Stimulated activated CD8-positive, alpha-beta memory T cell treated with anti-CD3 and anti-CD28 coated beads, Interleukin-15, amount 100 ng/mL, for 48 hours (primary cell): ENCODE data around the gene DUOX1.

Source experiments
- DNase-seq, 2 donors: peaks; one replicate each; pipeline ENCODE4 v3.0.0-alpha.2; 2020; ENCODE audit warnings: low read depth in 2 of 2

The DUOX1 gene

GRCh38 chr15:45143946-45144345 is 14.2 kb downstream of the DUOX1 start:
- DNase-seq: no peak

GRCh38 chr15:45144775-45145174 is 15.0 kb downstream of the DUOX1 start:
- DNase-seq: no peak

GRCh38 chr15:45146405-45146804 is 16.6 kb downstream of the DUOX1 start:
- no peak for DNase-seq

- no peak for DNase-seq
Measured at GRCh38 chr15:45147606-45148005, 17.8 kb downstream of the DUOX1 start.

GRCh38 chr15:45148076-45149059 is 18.6 kb downstream of the DUOX1 start:
- no peak for DNase-seq

- DNase-seq: no peak
Measured at GRCh38 chr15:45149060-45149459, 19.3 kb downstream of the DUOX1 start.

- DNase-seq: no peak
Measured at GRCh38 chr15:45150481-45150880, 20.7 kb downstream of the DUOX1 start.

GRCh38 chr15:45150997-45151396 is 21.2 kb downstream of the DUOX1 start:
- DNase-seq: no peak

- no peak for DNase-seq
Measured at GRCh38 chr15:45151998-45152828, 22.4 kb downstream of the DUOX1 start.

GRCh38 chr15:45155739-45156138 is 25.9 kb downstream of the DUOX1 start:
- DNase-seq: no peak

- no peak for DNase-seq
Measured at GRCh38 chr15:45156744-45157455, 27.1 kb downstream of the DUOX1 start.

GRCh38 chr15:45157974-45158373 is 28.2 kb downstream of the DUOX1 start:
- peak in 1 of 2 donors; percentile 32 for DNase-seq

GRCh38 chr15:45161666-45162065 is 31.9 kb downstream of the DUOX1 start:
- DNase-seq: no peak

GRCh38 chr15:45162771-45163507 is 33.1 kb downstream of the DUOX1 start:
- DNase-seq: peak; percentile 47 to 49

GRCh38 chr15:45163508-45163856 is 33.7 kb downstream of the DUOX1 start:
- no peak for DNase-seq

- DNase-seq: no peak
Measured at GRCh38 chr15:45164914-45165313, 35.1 kb downstream of the DUOX1 start.

GRCh38 chr15:45165536-45165935 is 35.7 kb downstream of the DUOX1 start:
- DNase-seq: no peak

- DNase-seq: peak; percentile 75 to 78
Measured at GRCh38 chr15:45166834-45167630, 37.2 kb downstream of the DUOX1 start.

- no peak for DNase-seq
Measured at GRCh38 chr15:45167631-45168205, 37.9 kb downstream of the DUOX1 start.

GRCh38 chr15:45168286-45168685 is 38.5 kb downstream of the DUOX1 start:
- no peak for DNase-seq
